Measurements from ENCODE around the gene ATXN7L3B.
"Not testable (repeated sequence)": the region's sequence is repeated elsewhere in the genome, so short reads cannot be mapped to it uniquely, and the experiment has no call there.

The ATXN7L3B gene, protein sequence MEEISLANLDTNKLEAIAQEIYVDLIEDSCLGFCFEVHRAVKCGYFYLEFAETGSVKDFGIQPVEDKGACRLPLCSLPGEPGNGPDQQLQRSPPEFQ

DNA sequence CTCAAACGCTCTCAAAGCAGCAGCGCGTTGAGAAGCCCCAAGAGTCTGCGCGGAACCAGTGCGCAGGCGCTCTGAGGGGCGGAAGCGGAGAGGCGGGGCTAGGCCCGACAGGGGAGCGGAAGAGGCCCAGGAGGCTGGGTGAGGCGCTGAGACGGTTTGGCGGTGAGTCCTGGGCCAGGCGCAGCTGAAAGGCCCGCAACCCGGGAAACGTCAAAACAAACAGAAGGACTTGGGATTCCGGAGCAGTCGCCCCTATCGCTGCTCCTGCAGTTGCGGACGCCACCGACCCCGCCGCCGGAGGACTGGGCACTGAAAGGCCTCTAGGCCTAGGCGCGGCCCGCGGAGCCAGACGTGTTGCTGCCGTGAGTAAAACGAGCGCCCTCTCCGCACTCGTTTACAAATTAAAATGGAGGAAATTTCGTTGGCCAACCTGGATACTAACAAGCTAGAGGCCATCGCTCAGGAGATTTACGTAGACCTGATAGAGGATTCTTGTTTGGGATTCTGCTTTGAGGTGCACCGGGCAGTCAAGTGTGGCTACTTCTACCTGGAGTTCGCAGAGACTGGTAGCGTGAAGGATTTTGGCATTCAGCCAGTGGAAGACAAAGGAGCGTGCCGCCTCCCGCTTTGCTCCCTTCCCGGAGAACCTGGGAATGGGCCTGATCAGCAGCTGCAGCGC is at the start of gene ATXN7L3B:
Gene ATXN7L3B, plus strand, starts transcription at position 129 of the 679 bp plus-strand sequence. Its CDS starts 278 bp downstream, at position 407.
- DNase-seq: peak; percentile 82

DNA sequence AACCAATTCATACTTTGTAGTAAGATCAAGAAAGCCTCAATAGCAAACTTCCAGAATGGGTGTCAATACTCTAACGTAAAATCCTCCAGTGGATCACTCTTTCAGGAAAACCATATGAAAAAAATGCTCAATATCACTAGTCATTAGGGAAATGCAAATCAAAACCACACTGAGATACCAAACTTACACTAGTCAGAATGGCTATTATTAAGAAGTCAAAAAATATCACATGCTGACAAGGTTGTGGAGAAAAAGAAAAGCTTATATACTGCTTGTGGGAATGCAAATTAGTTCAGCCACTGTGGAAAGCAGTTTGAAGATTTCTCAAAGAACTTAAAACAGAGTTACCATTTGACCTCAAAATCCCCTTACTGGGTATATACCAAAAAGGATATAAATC is 49.5 kb upstream of the ATXN7L3B start:
- DNase-seq: no peak

DNA sequence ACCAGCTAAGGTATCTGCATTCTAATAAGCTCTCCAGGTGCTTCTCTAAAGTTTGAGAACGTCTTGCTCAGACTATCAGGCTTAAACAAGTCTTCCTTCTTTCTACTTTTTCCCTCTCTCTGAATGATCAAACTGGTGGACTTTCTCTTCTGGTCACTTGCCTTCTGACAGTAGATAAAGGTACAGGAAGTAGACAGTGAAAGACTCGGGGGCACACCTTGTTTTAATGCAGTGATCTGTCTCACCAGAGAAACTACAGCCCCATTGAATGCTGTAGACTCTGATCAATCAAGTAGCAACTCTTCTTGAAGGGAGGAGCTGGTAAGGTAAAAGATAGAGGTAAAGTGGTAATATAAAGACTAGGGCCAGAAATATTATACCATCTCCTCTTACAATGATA is 48.1 kb upstream of the ATXN7L3B start:
- no peak for DNase-seq

DNA sequence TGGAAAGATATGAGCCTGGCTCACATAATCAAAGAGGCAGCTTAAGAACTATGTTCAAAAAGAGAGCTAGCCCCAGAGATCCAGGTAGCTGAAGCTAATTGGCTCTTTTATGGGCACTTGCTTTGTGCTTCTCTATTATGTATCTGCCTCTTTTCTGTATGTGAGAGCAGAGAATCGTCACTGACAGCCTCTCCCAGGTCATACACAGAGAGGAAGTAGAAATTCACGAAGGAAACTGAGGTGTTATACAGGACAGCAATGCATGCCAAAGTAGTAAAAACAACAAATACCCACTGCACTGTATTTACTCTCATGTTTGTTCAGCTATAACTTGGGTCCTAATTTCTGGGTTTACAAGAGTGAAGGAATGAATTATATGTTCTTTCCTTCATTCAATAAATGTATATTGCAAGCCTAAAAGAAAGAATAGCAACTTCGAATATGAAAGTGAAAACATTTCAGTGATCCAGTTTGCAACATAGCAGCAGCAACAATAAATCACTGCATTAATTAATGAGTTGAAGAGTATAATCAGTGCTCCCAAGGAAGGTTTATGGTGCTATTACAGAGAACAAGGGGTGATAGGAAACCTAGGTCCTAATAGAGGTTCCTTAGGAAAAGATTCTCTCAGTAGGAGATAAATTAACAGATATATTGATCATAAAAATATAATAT is 47.1 kb upstream of the ATXN7L3B start:
- no peak for DNase-seq

DNA sequence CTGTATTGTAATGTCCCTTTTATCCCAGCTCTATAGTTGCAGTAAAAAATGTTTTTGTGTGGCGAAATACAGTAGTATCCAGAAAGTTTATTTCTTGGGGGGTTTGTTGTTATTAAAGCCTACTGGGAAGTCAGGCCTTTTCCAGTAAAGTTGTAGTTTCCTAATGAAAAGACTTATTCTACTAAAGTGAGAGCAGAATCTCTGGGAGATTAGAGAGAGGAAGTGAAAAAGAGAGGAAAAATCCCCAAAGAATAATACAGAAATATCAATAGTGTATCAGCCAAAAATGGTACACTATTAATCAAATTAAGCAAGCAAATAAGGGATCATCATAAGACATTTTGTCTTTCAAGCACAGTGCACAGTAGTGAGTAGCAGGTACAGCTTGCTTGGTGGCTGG is 46.3 kb upstream of the ATXN7L3B start:
- no peak for DNase-seq

DNA sequence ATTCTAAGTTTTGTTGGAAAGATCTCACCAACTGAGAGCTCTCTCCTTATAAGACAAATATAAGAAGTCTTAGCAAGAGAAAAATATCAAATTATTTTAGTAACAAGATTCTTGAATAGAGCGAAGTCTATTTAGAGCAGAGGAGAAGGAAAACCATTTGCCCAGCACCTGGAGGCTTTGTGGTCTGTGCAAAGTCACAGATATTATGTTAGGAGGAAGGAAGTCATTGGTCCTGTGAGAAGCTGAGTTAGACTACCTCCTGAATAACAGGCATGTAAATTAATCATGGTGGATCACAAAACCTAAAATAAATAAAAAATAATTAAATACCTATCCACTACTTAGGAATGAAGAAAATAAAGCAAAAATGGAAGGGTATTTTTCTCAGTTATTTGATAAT is 38.4 kb upstream of the ATXN7L3B start:
- DNase-seq: no peak

DNA sequence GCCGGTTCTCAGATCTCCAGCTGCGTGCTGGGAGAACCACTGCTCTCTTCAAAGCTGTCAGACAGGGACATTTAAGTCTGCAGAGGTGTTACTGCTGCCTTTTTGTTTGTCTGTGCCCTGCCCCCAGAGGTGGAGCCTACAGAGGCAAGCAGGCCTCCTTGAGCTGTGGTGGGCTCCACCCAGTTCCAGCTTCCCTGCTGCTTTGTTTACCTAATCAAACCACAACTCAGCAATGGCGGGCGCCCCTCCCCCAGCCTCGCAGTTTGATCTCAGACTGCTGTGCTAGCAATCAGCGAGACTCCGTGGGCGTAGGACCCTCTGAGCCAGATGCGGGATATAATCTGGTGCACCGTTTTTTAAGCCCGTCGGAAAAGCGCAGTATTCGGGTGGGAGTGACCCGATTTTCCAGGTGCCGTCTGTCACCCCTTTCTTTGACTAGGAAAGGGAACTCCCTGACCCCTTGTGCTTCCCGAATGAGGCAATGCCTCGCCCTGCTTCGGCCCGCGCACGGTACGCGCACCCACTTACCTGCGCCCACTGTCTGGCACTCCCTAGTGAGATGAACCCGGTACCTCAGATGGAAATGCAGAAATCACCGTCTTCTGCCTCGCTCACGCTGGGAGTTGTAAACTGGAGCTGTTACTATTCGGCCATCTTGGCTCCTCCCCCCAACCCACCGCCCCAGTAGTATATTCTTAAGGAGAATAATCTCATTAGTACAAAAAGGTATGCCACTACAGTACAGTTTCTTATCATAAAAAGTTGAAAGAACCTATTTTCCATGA is 28.6 kb upstream of the ATXN7L3B start:
- DNase-seq: not testable (repeated sequence)

DNA sequence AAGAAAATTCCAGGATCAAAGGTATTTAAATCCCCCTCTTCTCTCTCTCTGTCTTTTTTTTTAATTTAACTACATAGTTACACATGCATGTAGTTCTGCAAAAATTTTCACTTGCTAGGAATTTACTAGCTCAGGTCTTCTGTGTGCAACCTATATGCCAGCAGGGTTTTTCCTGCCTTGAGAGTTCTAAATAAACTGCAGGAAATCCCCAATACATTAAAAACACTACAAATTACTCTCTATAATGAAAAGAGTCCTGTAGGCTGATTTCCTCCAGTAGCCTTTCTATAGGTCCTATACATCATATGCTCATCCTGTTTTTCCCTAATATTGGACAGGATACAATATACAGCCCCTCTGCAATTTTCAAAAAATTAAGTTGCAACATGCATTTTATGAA is 27.7 kb upstream of the ATXN7L3B start:
- no peak for DNase-seq

DNA sequence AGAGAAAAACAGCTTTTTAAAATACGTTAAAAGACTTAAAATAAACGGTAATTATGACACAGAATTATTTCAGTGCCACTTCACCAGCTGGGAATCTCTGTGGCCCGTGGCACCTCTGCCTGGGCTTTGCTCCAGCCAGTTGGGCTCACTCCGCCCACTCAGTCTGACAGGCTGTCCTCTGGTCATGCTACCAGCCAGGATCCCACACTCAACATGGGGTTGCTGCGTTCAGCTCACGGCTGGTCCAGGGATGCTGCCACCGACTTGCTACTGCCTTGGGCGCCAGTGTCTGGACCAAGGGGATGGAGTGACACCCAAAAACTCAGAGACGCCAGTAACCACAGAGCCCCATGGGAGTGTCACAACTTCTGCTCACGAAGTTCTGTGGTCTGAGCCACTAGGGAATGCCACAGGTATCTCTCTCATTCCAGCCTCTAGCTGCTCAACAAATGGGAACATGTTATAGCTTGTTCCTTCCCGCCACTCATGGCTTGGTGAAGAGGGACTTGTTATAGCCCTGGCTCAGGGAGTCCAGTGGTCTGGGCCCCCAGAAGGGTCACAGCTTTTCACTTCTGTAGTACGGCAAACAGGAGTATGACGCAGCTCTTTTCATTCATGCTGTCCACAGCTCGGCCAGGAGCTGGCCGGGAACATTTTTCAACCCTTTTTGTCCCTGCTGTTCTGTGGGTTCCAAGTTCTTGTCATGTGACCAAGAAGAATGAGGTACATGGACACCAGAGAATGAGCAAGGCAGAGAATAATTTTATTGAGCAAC is 23.4 kb upstream of the ATXN7L3B start:
- DNase-seq: no peak

DNA sequence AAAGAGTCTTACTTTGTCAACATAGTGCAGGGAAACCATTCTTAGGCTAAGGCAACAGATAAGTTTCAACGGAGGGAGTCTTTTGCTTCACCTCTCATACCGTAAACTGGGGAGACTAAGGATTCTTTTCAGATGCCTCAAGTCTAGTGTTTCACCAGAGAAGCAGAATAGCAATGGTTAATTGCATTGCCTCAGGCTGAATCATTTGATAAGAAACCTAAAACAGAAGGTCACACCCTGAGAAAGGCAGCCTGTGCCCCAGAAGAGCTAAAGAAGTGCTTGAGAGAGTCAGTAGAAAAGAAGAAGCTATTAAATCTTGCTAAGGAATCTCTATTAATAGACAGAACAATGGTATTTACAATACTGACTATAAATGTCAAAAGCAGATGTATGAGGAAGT is 21.8 kb upstream of the ATXN7L3B start:
- no peak for DNase-seq

DNA sequence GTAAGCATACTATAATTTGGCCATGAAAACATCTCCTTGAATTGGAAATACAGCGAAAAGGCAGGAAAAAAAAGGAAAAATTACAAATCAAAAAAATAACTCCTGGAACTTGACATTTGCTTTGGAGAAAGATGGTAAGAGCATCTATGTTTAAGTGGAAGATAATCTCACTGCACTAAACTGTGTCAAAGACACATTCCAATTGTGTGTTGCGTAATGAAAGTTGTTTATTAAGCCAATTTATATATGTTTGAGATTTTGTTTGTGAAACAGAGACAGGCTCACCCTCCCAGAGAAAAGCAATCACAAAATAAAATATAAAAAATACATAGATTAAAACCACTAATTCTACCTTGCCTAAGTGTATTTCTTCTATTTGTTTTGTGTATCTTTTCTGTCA is 11.1 kb upstream of the ATXN7L3B start:
- no peak for DNase-seq

DNA sequence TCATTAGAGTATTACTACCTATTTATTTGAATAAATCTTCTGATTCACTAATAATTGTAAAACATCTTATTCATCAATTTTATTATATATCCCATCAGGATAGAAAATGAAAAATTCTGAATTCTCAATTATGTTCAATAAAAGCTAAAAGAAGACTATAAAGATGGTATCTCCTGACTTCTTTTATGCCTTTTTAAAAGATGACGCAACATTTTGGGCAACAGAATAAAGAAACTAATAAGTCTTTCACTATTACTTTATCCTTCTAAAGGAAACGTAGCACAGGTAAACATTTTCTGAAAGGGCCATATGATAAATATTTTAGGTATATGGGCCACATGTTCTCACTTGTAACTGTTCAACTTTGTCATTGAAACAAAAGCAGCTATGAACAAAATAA is 10.1 kb upstream of the ATXN7L3B start:
- no peak for DNase-seq

DNA sequence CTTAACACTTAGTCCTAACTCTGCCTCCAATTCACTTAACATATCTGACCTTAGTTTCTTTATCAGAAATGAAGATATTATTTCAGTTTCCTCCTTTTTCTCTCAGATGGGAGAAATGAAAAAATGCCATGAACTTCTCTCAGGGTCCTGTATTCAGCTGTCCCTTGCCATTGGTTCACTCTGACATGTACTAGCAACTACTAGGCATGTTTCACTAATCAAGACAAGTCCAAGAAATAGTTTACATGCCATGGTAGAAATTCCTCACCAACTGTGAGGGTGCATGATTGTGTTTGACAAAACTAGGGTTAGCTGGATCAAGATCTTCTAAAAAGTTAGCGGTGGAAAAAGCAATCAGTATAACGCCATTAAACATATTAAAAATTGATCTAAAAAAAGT is 7.0 kb upstream of the ATXN7L3B start:
- no peak for DNase-seq

DNA sequence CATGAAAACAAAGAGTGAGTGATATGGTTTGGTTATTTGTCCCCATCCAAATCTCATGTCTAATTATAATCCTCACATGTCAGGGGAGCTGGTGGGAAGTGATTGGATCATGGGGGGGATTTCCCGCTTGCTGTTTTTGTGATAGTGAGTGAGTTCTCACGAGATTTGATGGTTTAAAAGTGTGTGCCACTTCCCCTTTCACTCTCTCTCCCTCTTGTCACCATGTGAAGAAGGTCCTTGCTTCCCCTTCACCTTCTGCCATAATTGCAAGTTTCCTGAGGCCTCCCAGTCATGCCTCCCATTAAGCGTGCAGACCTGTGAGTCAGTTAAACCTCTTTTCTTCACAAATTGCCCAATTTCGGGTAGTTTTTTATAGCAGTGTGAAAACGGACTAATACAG is 2.1 kb upstream of the ATXN7L3B start:
- DNase-seq: peak; percentile 42

DNA sequence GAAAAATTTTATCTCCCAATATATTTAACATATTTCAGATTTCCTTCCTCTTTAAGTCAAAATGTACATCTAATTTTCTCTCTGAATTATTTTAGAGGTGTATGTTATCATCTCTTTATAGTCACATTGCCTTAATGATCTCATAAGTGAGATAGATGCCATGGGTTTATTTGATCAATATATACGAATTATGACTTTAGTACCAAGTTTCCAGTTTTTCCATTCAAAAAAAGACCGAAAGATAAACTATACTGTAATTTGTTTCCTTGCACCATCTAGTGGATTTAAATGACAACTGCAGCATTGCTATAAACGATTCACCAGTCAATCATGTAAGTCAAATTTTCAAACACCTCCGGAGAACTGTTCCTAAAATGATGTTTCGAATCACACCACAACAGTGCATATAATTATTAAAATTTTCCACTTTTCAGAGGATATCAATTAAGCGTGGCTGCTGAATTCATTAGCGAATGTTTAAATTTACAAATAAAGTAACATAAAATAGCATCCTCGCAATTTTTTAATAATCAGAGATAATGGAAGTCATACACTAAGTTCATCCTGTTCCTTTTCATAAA is 419 bp upstream of the ATXN7L3B start:
- DNase-seq: peak; percentile 59

DNA sequence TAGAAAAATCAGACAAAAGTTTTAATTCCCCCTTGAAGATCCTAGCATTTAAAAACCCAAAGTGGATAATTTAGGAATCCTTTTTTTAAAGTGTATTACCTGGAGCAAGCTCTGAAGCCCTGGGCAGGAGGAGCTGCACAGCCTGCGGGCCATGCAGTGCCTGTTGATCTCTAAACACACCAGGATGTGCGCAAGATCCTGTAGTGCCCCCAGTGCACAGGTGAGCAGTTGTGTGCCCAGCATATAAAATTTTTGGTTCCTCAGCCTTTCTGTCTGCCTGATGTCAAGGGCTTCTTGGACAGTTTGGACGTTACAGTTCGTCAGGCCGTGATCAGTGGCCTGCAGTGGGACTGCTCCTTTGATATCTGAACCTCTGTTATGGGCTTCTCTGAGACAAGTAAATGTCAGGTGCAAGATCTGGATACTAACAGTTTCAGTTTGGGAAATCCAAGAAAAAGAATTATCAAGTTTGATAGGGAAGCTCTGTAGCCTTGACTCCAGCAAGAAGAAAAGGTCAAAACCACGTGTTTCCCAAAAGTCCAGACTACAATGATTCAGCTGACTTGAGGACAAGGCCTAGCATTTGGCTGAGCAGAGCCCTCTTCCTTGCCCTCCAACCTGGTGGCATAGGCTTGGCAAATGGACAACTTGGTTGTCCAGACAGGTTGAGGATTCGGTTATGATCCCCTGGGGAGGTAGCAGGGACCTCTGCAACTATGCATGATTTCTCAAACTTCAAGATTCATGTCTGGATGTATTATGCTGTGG is 1.0 kb downstream of the ATXN7L3B start:
- peak; percentile 2 for DNase-seq

DNA sequence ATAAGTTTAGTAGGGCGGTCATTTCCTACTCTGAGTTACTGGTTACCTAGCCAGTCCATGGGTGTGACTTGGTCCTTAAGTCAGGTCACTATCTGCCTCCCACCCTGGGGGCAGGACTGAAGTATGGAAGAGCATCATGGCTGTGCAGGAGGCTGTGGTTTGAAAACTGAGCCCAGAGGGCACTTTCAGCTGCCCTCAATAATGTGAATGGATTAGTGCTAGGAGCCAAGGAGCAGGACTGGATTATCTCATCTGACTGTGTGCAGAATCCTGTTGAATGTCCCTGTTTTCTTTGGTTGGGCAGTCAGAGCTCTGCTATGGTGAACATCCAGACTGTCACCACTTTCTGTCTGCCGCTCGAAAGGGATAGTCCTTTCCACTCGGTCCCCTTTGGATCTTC is 1.6 kb downstream of the ATXN7L3B start:
- DNase-seq: no peak

DNA sequence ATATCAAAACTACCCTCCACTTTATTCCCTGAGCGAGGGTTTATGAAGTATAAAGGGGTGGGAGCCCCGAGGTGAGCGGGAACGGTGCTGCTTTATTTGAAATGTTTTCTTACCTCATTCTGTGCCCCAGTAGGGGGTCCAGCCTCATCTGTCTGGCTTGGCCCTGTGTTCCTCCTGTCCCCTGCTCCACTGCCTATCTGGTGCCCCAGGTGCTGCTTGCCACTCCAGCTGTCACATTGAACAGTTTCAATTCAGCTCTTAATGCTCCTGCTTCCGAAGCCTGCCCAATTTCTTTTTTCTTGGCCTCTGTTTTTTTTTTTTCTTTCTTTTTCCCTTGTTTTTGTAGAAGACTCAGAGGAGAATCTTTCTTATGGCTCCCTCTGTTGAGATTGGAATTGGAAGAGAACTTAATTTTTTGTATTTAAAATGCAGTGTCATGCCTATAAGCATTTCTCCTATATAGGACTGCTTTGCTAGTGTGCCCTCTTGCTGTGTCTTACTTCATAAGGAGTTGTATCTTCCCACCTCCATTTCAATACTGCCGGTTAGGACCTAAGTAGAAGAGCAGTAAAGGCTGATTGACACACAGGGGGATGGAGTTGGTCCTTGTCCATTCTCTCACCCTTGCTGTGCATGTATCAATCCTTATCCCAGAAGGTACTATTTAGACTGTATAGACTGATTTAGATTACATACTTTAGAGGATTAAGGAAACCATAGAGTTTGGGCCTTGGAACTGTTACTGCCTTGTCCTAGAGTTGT is 2.3 kb downstream of the ATXN7L3B start:
- DNase-seq: no peak

DNA sequence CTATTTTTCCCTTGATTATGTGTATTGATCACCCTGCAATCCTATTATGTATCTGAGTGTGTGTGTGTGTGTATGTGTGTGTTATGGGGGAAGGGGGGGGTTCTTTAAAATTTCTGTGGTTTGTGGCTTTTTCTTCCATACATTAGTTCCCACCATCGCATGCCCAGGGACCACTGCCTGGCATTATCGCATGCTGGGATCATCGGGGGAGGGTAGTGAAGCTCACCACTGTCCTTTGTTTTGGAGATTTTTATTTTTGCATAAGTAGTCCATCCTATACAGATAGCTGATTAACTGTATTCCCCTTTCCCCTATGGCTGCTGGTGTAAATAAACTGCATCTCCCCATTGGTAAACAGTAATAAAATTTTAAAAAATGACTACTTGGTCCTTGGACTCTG is 3.4 kb downstream of the ATXN7L3B start:
- DNase-seq: no peak

DNA sequence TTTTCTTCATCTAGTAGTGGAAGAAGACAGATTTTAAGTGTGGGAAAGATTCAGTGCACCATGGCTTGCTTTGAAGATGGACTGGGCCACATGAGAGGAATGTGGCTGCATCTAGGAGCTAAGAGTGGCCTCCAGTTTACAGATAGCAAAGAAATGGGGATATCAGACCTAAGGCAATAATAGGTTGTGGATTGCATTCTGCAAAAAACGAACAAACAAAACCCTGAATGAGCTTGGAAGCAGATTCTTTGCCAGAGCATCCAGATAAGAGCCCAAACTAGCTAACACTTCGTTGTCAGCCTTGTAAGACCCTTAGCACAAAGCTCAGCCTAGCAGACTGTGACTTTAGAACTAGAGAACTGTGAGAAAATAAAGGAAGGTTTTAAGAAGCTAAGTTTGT is 9.6 kb downstream of the ATXN7L3B start:
- DNase-seq: no peak

DNA sequence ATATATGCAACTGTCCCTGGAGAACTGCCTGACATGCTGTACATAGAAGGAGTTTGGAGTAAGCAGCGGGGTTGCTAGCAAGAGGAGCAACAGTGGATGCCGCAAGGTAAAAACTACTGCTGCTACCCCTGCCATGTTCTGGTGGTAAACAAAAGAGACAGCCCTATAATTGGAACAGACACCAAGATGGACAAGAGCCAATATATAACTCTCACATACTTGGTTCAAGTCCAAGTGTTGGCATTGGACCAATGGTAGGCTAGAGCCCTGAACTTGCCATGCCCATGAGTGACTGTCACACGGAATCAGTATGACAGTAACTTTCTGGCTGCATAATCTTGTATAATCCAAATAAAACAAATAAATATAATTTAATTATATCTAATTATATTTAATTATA is 13.7 kb downstream of the ATXN7L3B start:
- no peak for DNase-seq

Measured in GF-D8 (cell line).